ENCODE measurements around the gene FUS. TPM values are rescaled to one million over a fixed set of nuclear protein-coding genes. Genes with fewer than 3 reads are reported as not detected.
A peak's percentile ranks its signal among the peaks of the same experiment; 100 is the strongest.

FUS gene
- total and polyA plus RNA-seq, 2 donors (not counting 3 experiments of a cell fraction or from before 2014, with no cell fraction given), result 307 to 569 TPM

DNA sequence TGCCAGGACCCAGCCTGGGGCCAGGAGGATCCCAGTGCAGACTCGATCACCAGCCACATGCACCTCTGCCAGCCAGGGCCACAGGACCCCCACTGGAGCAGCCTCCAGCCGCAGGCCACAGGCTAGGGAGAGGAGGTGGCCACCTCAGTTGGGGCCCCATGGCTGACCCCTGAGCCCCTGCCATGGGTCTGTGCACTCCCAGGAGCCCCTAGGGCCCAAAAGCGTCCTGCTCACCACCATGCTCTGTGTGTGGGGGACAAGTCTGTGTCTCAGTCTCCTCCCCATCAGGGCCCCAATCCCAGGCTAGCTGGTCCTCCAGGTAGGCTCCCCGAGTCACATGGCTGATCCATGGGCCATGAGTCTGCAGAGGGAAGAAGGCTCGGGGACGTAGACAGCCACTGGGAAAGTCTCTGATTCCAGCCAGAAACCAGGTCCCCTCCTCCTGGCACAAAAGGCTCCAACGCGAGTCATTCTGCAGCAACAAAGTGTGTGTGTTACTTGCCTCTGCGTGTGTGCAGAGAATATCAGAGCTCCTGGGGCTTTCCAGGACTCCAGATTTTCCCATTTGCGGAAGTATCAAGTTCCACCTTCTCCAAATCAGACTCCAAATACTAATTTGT, 38.3 kb upstream of the FUS start:
- BruUV-seq (replicated peaks), result no TSS peak
- peak overlapping the region in 2 of 3 experiments; percentile 6 to 13 for H3K4me3 ChIP-seq (replicated peaks in 1 of 3; ENCODE audit: insufficient read depth in 1 of 3, low read depth in 1 of 3, low read length in 3 of 3)
- intact Hi-C loops (cut with micrococcal nuclease) (loop anchor here (1.0 to 5.0 kb wide), 9 partner anchors 24 to 732 kb away; partner anchors contain the start of genes BCKDK, FUS, HSD3B7 and KAT8), dilution Hi-C loops (cut with MboI; ENCODE audit: extremely low pct_ligation_motif_present, low sequenced_read_pairs) (no loop called here)
- CTCF ChIA-PET, result interaction anchor here (0.8 to 2.6 kb wide), 35 partner anchors 9 to 728 kb away, joined by 3 to 31 read pairs (median 7); partner anchors contain the start of genes ARMC5, FUS, HSD3B7 and KAT8
- TF ChIP-seq MAX (IDR thresholded peaks at IDR 0.05; ENCODE audit: insufficient read depth, insufficient read length) (no peak), POLR2A (IDR thresholded peaks at IDR 0.05; ENCODE audit: low read depth, low read length) (peak; percentile 8)
- no peaks in the 10 kb centered on the region for H3K79me2 ChIP-seq (ENCODE audit: control insufficient read depth, insufficient read depth, low read length)
- H3K4me1 ChIP-seq (ENCODE audit: control insufficient read depth, extremely low read depth, insufficient read depth, low read length), result peaks cover 13% of the 10 kb centered on the region
- FAIRE-seq (no peak), DNase-seq (ENCODE audit: low read depth, low spot score) (no peak)
- POLR2A ChIA-PET, result interaction anchor here (0.6 to 2.7 kb wide), 5 partner anchors 24 to 86 kb away, joined by 4 to 37 read pairs (median 6); partner anchors contain the start of genes FUS, KAT8, ZNF646 and ZNF668
- no peaks in the 10 kb centered on the region for H3K9me3 ChIP-seq (replicated peaks; ENCODE audit: control insufficient read depth, insufficient read depth, low read length)
- H3K36me3 ChIP-seq (ENCODE audit: control insufficient read depth in 2 of 2, extremely low read depth in 1 of 2, insufficient read depth in 2 of 2, low read length in 2 of 2), result no peaks in the 10 kb centered on the region
- H3K9me1 ChIP-seq (replicated peaks; ENCODE audit: control insufficient read depth, extremely low read depth, insufficient read depth, low read length), result no peaks in the 10 kb centered on the region
- H2AFZ ChIP-seq (ENCODE audit: low read depth, low read length), result peak overlapping the region; percentile 37
- peak overlapping the region; percentile 20 for H3K4me2 ChIP-seq (ENCODE audit: insufficient read depth, low read length)
- H4K20me1 ChIP-seq (replicated peaks; ENCODE audit: control insufficient read depth, extremely low read depth, insufficient read depth, low read length), result no peaks in the 10 kb centered on the region
- H3K27me3 ChIP-seq (ENCODE audit: control insufficient read depth in 2 of 2, insufficient read depth in 2 of 2, low read length in 2 of 2), result peaks cover 0 to 10% of the 10 kb centered on the region in 2 experiments
- peak overlapping the region; percentile 30 for H3K27ac ChIP-seq (ENCODE audit: insufficient read depth, low read depth, low read length)
- H3K9ac ChIP-seq (replicated peaks; ENCODE audit: extremely low read depth, insufficient read depth, low read length), result peak overlapping the region; percentile 7

DNA sequence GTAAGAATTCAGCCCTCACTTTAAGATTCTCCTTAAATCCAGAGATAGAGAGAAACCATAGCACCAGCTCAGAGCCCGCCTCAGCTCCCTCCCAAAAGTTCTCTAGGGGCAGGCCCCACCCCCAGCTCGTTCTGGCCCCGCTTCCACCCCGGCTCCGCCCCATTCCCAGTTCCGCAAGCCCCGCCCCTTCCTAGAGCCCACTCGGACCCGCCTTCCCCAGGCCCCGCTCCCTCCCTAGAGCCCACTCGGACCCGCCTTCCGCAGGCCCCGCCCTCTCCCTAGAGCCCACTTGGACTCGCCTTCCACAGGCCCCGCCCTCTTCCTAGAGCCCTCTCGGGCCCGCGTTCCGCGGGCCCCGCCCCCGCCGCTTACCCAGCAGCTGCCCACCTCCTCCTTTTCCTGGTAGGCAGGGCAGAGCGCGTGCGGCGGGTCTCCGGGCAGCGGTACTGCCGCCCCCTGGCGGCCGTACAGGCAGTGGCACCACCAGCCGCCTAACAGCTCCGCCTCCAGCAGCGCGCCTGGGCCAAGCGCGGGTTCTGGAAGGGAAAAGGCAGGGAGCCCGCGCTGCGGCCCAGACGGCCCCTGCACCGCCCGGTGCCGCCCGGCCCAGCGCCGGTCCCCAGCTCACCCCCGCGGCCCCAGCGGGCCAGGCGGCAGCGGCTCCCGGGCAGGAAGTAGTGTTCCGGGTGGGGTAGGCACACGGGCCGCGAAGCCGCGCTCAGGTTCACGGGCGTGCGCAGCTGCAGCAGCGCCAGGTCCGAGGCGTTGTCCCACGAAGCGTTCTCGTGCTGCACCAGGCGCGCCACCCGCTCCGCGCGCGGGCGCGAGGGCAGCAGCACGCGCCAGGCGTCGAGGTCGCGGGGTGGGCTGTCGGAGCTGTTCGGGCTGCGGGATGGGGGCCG, 37.6 kb upstream of the FUS start:
- no TSS peak for BruUV-seq (replicated peaks)
- Histone ChIP-seq H3K36me3 (ENCODE audit: control insufficient read depth in 2 of 2, extremely low read depth in 1 of 2, insufficient read depth in 2 of 2, low read length in 2 of 2) (no peaks in the 10 kb centered on the region), H3K4me1 (ENCODE audit: control insufficient read depth, extremely low read depth, insufficient read depth, low read length) (peaks cover 13% of the 10 kb centered on the region), H3K4me2 (ENCODE audit: insufficient read depth, low read length) (peak overlapping the region; percentile 77), H3K4me3 (replicated peaks in 1 of 3; ENCODE audit: insufficient read depth in 1 of 3, low read depth in 1 of 3, low read length in 3 of 3) (peak overlapping the region in 2 of 3 experiments; percentile 6 to 23), H4K20me1 (replicated peaks; ENCODE audit: control insufficient read depth, extremely low read depth, insufficient read depth, low read length) (no peaks in the 10 kb centered on the region), H3K27ac (ENCODE audit: insufficient read depth, low read depth, low read length) (peak overlapping the region; percentile 30), H2AFZ (ENCODE audit: low read depth, low read length) (peak overlapping the region; percentile 96), H3K27me3 (ENCODE audit: control insufficient read depth in 2 of 2, insufficient read depth in 2 of 2, low read length in 2 of 2) (peaks cover 5 to 13% of the 10 kb centered on the region in 2 experiments), H3K9me3 (replicated peaks; ENCODE audit: control insufficient read depth, insufficient read depth, low read length) (no peaks in the 10 kb centered on the region), H3K9ac (replicated peaks; ENCODE audit: extremely low read depth, insufficient read depth, low read length) (peak overlapping the region; percentile 7), H3K79me2 (ENCODE audit: control insufficient read depth, insufficient read depth, low read length) (no peaks in the 10 kb centered on the region), H3K9me1 (replicated peaks; ENCODE audit: control insufficient read depth, extremely low read depth, insufficient read depth, low read length) (no peaks in the 10 kb centered on the region)
- POLR2A ChIA-PET, result interaction anchor here (0.6 to 2.7 kb wide), 5 partner anchors 25 to 87 kb away, joined by 4 to 37 read pairs (median 6); partner anchors contain the start of genes FUS, KAT8, ZNF646 and ZNF668
- CTCF ChIA-PET, result interaction anchor here (0.8 to 2.6 kb wide), 39 partner anchors 9 to 727 kb away, joined by 3 to 31 read pairs (median 6); partner anchors contain the start of genes ARMC5, FUS, HSD3B7 and KAT8
- FAIRE-seq (peak; percentile 97), DNase-seq (ENCODE audit: low read depth, low spot score) (peak; percentile 99)
- intact Hi-C loops (cut with micrococcal nuclease), result loop anchor here (1.0 to 5.0 kb wide), 9 partner anchors 25 to 731 kb away; partner anchors contain the start of genes BCKDK, FUS, HSD3B7 and KAT8
- dilution Hi-C loops (cut with MboI; ENCODE audit: extremely low pct_ligation_motif_present, low sequenced_read_pairs), result no loop called here
- TF ChIP-seq FOS (IDR thresholded peaks at IDR 0.05; ENCODE audit: borderline replicate concordance, insufficient read depth, low read length) (no peak), MAX (IDR thresholded peaks at IDR 0.05; ENCODE audit: insufficient read depth, insufficient read length) (peak; percentile 71), JUN (IDR thresholded peaks at IDR 0.05; ENCODE audit: borderline replicate concordance, insufficient read depth, insufficient read length, low read depth) (no peak), MYC (IDR thresholded peaks at IDR 0.05; ENCODE audit: low read depth, low read length) (peak; percentile 5), POLR2A (IDR thresholded peaks at IDR 0.05; ENCODE audit: low read depth, low read length) (peak; percentile 29), GATA2 (IDR thresholded peaks at IDR 0.05; ENCODE audit: insufficient read depth, insufficient read length, low read depth, low read length) (no peak), POLR2AphosphoS5 (IDR thresholded peaks at IDR 0.05; ENCODE audit: insufficient read depth, low read depth, low read length) (peak; percentile 46), EZH2 (IDR thresholded peaks at IDR 0.05; ENCODE audit: borderline replicate concordance, low read depth, low read length, severe bottlenecking) (no peak)
- TF ChIP-seq, protein P1, sequence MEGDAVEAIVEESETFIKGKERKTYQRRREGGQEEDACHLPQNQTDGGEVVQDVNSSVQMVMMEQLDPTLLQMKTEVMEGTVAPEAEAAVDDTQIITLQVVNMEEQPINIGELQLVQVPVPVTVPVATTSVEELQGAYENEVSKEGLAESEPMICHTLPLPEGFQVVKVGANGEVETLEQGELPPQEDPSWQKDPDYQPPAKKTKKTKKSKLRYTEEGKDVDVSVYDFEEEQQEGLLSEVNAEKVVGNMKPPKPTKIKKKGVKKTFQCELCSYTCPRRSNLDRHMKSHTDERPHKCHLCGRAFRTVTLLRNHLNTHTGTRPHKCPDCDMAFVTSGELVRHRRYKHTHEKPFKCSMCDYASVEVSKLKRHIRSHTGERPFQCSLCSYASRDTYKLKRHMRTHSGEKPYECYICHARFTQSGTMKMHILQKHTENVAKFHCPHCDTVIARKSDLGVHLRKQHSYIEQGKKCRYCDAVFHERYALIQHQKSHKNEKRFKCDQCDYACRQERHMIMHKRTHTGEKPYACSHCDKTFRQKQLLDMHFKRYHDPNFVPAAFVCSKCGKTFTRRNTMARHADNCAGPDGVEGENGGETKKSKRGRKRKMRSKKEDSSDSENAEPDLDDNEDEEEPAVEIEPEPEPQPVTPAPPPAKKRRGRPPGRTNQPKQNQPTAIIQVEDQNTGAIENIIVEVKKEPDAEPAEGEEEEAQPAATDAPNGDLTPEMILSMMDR (IDR thresholded peaks at IDR 0.05; ENCODE audit: extremely low read depth in 1 of 2, insufficient read depth in 1 of 2, low read depth in 1 of 2, low read length in 2 of 2), result peak; percentile 98 to 99
